SK-N-SH (cell line): Measurements from ENCODE around the gene SGSH. TPM values are rescaled to one million over a fixed set of nuclear protein-coding genes. Genes with fewer than 3 reads are reported as not detected.

Source experiments
- CTCF ChIA-PET: fragments of 300-600, 350-600 bp; formaldehyde crosslinking; extraction: SDS; loops from one replicate; lab custom pipeline; 2021; lab: Yijun Ruan, JAX
- POLR2A ChIA-PET: fragments of 350-600 bp; sonication (Branson Sonifier 250); formaldehyde crosslinking; extraction: SDS; loops from one replicate; lab custom pipeline; 2020; ENCODE audit warnings: antibody characterized with exemption, inconsistent platforms; lab: Yijun Ruan, JAX
- DNase-seq: peaks from one replicate; pipeline ENCODE4 v3.0.0; 2012
- H2AFZ ChIP-seq: fragments of 200-600 bp; sonication (generic); 2 replicates; pipeline ENCODE4 v1.8.1; 2016; ENCODE audit warnings: antibody characterized with exemption, mild to moderate bottlenecking, low read depth
- H3F3A ChIP-seq: fragments of 200-600 bp; sonication (generic); replicated peaks from 2 replicates; pipeline ENCODE3; 2016; ENCODE audit warnings: antibody characterized with exemption, mild to moderate bottlenecking; ENCODE audit not compliant: insufficient read depth
- H3K27ac ChIP-seq, 2 experiments: fragments of 200-500 bp in 1 of 2; fragments of 200-600 bp in 1 of 2; sonication (Bioruptor generic) in 1 of 2; sonication (generic), shearing (Covaris generic) in 1 of 2; 2 replicates each; pipeline versions ENCODE4 v1.5.1 to v1.6.1; 2014 to 2016; ENCODE audit warnings: low read depth in 2 of 2, inconsistent platforms in 1 of 2, low read length in 1 of 2, mild to moderate bottlenecking in 1 of 2, mixed read lengths in 1 of 2
- H3K27me3 ChIP-seq: fragments of 200-600 bp; sonication (generic), shearing (Covaris generic); 2 replicates; pipeline ENCODE4 v1.6.1; 2016; ENCODE audit warnings: mixed run types; ENCODE audit not compliant: insufficient read depth
- H3K36me3 ChIP-seq, 2 experiments: fragments of 200-500 bp in 1 of 2; fragments of 200-600 bp in 1 of 2; sonication (Bioruptor generic) in 1 of 2; sonication (generic) in 1 of 2; replicated peaks in 1 of 2; 2 replicates each; pipeline versions ENCODE3 to v1.5.1; 2014 to 2016; ENCODE audit warnings: low read length in 1 of 2, mild to moderate bottlenecking in 1 of 2; ENCODE audit not compliant: insufficient read depth in 2 of 2, control insufficient read depth in 1 of 2
- H3K4me1 ChIP-seq, 2 experiments: fragments of 200-500 bp in 1 of 2; fragments of 200-600 bp in 1 of 2; sonication (Bioruptor generic) in 1 of 2; sonication (generic), shearing (Covaris generic) in 1 of 2; 2 replicates each; pipeline versions ENCODE4 v1.5.1 to v1.6.1; 2014 to 2016; ENCODE audit warnings: low read depth in 1 of 2, low read length in 1 of 2, mixed run types in 1 of 2; ENCODE audit not compliant: insufficient read depth in 2 of 2, control insufficient read depth in 1 of 2
- H3K4me2 ChIP-seq: fragments of 200-600 bp; sonication (generic), shearing (Covaris generic); 2 replicates; pipeline ENCODE4 v1.6.1; 2017; ENCODE audit warnings: mixed run types
- H3K4me3 ChIP-seq, 2 experiments: fragments of 200-500 bp in 1 of 2; fragments of 200-600 bp in 1 of 2; sonication (Bioruptor generic) in 1 of 2; sonication (generic), shearing (Covaris generic) in 1 of 2; 2 replicates each; pipeline versions ENCODE4 v1.5.1 to v1.8.1; 2014 to 2016; ENCODE audit warnings: low read depth in 2 of 2, inconsistent platforms in 1 of 2, low read length in 1 of 2, mild to moderate bottlenecking in 1 of 2, mixed read lengths in 1 of 2, moderate library complexity in 1 of 2
- H3K79me2 ChIP-seq: fragments of 200-600 bp; sonication (generic); 2 replicates; pipeline ENCODE4 v1.8.1; 2017; ENCODE audit warnings: mild to moderate bottlenecking; ENCODE audit not compliant: insufficient read depth
- H3K9ac ChIP-seq: fragments of 200-600 bp; sonication (generic); 2 replicates; pipeline ENCODE4 v1.6.1; 2017; ENCODE audit warnings: mixed run types
- H3K9me2 ChIP-seq: fragments of 200-600 bp; sonication (generic); 2 replicates; pipeline ENCODE4 v1.6.1; 2017; ENCODE audit warnings: mixed run types
- H3K9me3 ChIP-seq: fragments of 200-600 bp; sonication (generic); 2 replicates; pipeline ENCODE4 v1.6.1; 2017; ENCODE audit warnings: mixed run types, mild to moderate bottlenecking, moderate library complexity
- H4K20me1 ChIP-seq: fragments of 200-600 bp; sonication (generic); 2 replicates; pipeline ENCODE4 v1.6.1; 2017; ENCODE audit warnings: mild to moderate bottlenecking, mixed run types; ENCODE audit not compliant: insufficient read depth
- CHD2 ChIP-seq: fragments of 150-350 bp; IDR thresholded peaks from 2 replicates; pipeline ENCODE4 v1.6.1; 2018; ENCODE audit warnings: low read length; ENCODE audit not compliant: partially characterized antibody
- CTCF ChIP-seq: fragments of 200-600 bp; sonication (generic); IDR thresholded peaks from 2 replicates; pipeline ENCODE4 v1.6.1; 2017; ENCODE audit warnings: antibody characterized with exemption, mild to moderate bottlenecking, moderate library complexity
- ELF1 ChIP-seq: IDR thresholded peaks from 2 replicates; pipeline ENCODE4 v1.4.0; 2012
- FOSL2 ChIP-seq: IDR thresholded peaks from 2 replicates; pipeline ENCODE4 v1.4.0; 2012; ENCODE audit warnings: low read depth, mild to moderate bottlenecking, moderate library complexity, borderline replicate concordance
- FOXJ3 ChIP-seq: sonication (generic); formaldehyde crosslinking; IDR thresholded peaks from 2 replicates; pipeline ENCODE4 v1.5.1; 2020; ENCODE audit warnings: mild to moderate bottlenecking, missing genetic modification reagents
- GABPA ChIP-seq: IDR thresholded peaks from 2 replicates; pipeline ENCODE4 v1.4.0; 2012; ENCODE audit warnings: low read depth, mild to moderate bottlenecking
- JUND ChIP-seq: IDR thresholded peaks from 2 replicates; pipeline ENCODE4 v1.4.0; 2012
- MEF2A ChIP-seq: IDR thresholded peaks from 2 replicates; pipeline ENCODE4 v1.4.0; 2012; ENCODE audit warnings: low read depth, borderline replicate concordance
- NRF1 ChIP-seq: IDR thresholded peaks from 2 replicates; pipeline ENCODE4 v1.6.1; 2012; ENCODE audit warnings: low read depth, mild to moderate bottlenecking, low read length
- PBX3 ChIP-seq: IDR thresholded peaks from 2 replicates; pipeline ENCODE4; 2012
- POLR2AphosphoS5 ChIP-seq: IDR thresholded peaks from 2 replicates; pipeline ENCODE4 v1.6.1; 2012; ENCODE audit warnings: low read depth, low read length
- RCOR1 ChIP-seq: fragments of 150-350 bp; IDR thresholded peaks from 2 replicates; pipeline ENCODE4 v1.6.1; 2017; ENCODE audit warnings: antibody characterized with exemption, low read length
- REST ChIP-seq: IDR thresholded peaks from 2 replicates; pipeline ENCODE4 v1.6.1; 2012; ENCODE audit warnings: mild to moderate bottlenecking, low read depth, low read length, moderate library complexity
- RFX5 ChIP-seq: IDR thresholded peaks from 2 replicates; pipeline ENCODE4 v1.6.1; 2012; ENCODE audit warnings: mild to moderate bottlenecking, improper control_type of control experiment, low read length
- TCF12 ChIP-seq: IDR thresholded peaks from 2 replicates; pipeline ENCODE4 v1.4.0; 2012
- TEAD4 ChIP-seq: IDR thresholded peaks from 2 replicates; pipeline ENCODE4 v1.4.0; 2012; ENCODE audit warnings: mild to moderate bottlenecking, borderline replicate concordance; ENCODE audit not compliant: insufficient read depth
- USF1 ChIP-seq: IDR thresholded peaks from 2 replicates; pipeline ENCODE4 v1.4.0; 2012; ENCODE audit warnings: low read depth, borderline replicate concordance
- YY1 ChIP-seq: IDR thresholded peaks from 2 replicates; pipeline ENCODE4 v1.4.0; 2012; ENCODE audit warnings: low read depth, mild to moderate bottlenecking
- WGBS: methylation state at CpG from one replicate; pipeline ENCODE4 v1.1.6; 2017; ENCODE audit warnings: low lambda C conversion rate; 5-methylcytosine and 5-hydroxymethylcytosine counted together
- polyA plus RNA-seq, 3 experiments: library from polyadenylated mRNA; depleted of rRNA; stranded (reverse); fragments of >200 nt; gene quantifications; 2 replicates each; pipeline ENCODE4 v1.2.3, GENCODE V29; 2012

SGSH gene
- polyA plus RNA-seq, 1 of the 3 experiments (the other 2 are of a cell fraction): 161 TPM

GRCh38 chr17:80221351-80222105 is 1.4 kb upstream of the SGSH start:
- no peak for TF ChIP-seq PBX3
- no peak for TF ChIP-seq JUND
- TF ChIP-seq TCF12: no peak
- TF ChIP-seq TEAD4: no peak
- DNase-seq: no peak
- Histone ChIP-seq H3K79me2 (peaks cover 45% of the 10 kb centered on the region; the same call in 1 of the 2 replicates), H3K27ac (no peak overlapping the region), H3K9me3 (no peaks in the 10 kb centered on the region), H2AFZ (no peak overlapping the region), H4K20me1 (peaks cover 19% of the 10 kb centered on the region), H3K4me3 (peak overlapping the region; percentile 83 to 98), H3K9me2 (no peaks in the 10 kb centered on the region), H3K36me3 (peaks cover 6 to 10% of the 10 kb centered on the region in 2 experiments), H3K9ac (peak overlapping the region; percentile 88), H3F3A (peaks cover 9% of the 10 kb centered on the region), H3K4me1 (peaks cover 4 to 24% of the 10 kb centered on the region in 2 experiments; a peak in 1 of 4 replicates), H3K27me3 (no peaks in the 10 kb centered on the region), H3K4me2 (peak overlapping the region; percentile 98)
- ChIA-PET POLR2A (interaction anchor here (1.2 kb wide), 1 partner anchor 120 kb away, joined by 3 read pairs; the partner anchor contains the start of gene GAA), CTCF (interaction anchor here (1.1 kb wide), 1 partner anchor 139 kb away, joined by 3 read pairs; no protein-coding TSS in a partner anchor)
- WGBS: 93% methylated on average over 24 of the region's 29 CpGs

GRCh38 chr17:80220736-80221215 is 643 bp upstream of the SGSH start:
- Histone ChIP-seq H3K9me2 (no peaks in the 10 kb centered on the region), H3K4me2 (peak overlapping the region; percentile 98), H3K27me3 (no peaks in the 10 kb centered on the region), H4K20me1 (peaks cover 19% of the 10 kb centered on the region), H3K4me3 (peak overlapping the region; percentile 83 to 98), H3K9me3 (no peaks in the 10 kb centered on the region), H3K36me3 (peaks cover 11 to 15% of the 10 kb centered on the region in 2 experiments), H3K9ac (peak overlapping the region; percentile 88), H3K4me1 (peaks cover 4 to 24% of the 10 kb centered on the region in 2 experiments; a peak in 1 of 4 replicates), H3K27ac (peak overlapping the region; percentile 66 to 82; a peak in 2 of 4 replicates), H2AFZ (peak overlapping the region; percentile 87), H3K79me2 (peaks cover 45% of the 10 kb centered on the region; the same call in 1 of the 2 replicates), H3F3A (peaks cover 9% of the 10 kb centered on the region)
- DNase-seq: peak; percentile 87
- 8% methylated on average over 30 of the region's 41 CpGs for WGBS
- ChIA-PET POLR2A (interaction anchor here (0.6 to 1.2 kb wide), 3 partner anchors 14 to 119 kb away, joined by 3 read pairs; partner anchors contain the start of gene GAA), CTCF (interaction anchor here (1.2 to 2.3 kb wide), 3 partner anchors 18 to 119 kb away, joined by 3 to 7 read pairs (median 4); partner anchors contain the start of gene GAA)
- no peak for TF ChIP-seq FOSL2
- TF ChIP-seq CHD2: no peak
- TF ChIP-seq TCF12: no peak
- no peak for TF ChIP-seq CTCF
- TF ChIP-seq POLR2AphosphoS5: no peak
- TF ChIP-seq REST: no peak
- TF ChIP-seq YY1: no peak
- TF ChIP-seq NRF1: no peak
- no peak for TF ChIP-seq ELF1
- no peak for TF ChIP-seq RFX5
- TF ChIP-seq FOXJ3 (CRISPR knock-in tag): no peak
- no peak for TF ChIP-seq USF1
- TF ChIP-seq RCOR1: no peak
- TF ChIP-seq MEF2A: no peak
- TF ChIP-seq GABPA: no peak
